H1 (cell line): ENCODE data around the gene SYNGR3. TPM values are rescaled to one million over a fixed set of nuclear protein-coding genes. Genes with fewer than 3 reads are reported as not detected.
A peak's percentile ranks its signal among the peaks of the same experiment; 100 is the strongest.

Source experiments
- CTCF ChIA-PET: fragments of 300-600 bp; sonication (Branson Sonifier 250); formaldehyde crosslinking; loops from one replicate; lab custom pipeline; 2021; ENCODE audit not compliant: partially characterized antibody; lab: Charles Lee
- POLR2A ChIA-PET: fragments of 300-600 bp; sonication (Branson Sonifier 250); formaldehyde crosslinking; loops from one replicate; lab custom pipeline; 2021; ENCODE audit warnings: inconsistent platforms; ENCODE audit not compliant: partially characterized antibody; lab: Charles Lee
- DNase-seq, 2 experiments: peaks; one replicate each; pipeline versions ENCODE4 v3.0.0 to v3.0.0-alpha.2; 2010 to 2022; ENCODE audit warnings: low spot score in 2 of 2, low read depth in 1 of 2, mixed read lengths in 1 of 2
- FAIRE-seq: peaks from 2 replicates; lab custom pipeline; 2011; peaks lifted over from hg19 to GRCh38; lab: Jason Lieb, UNC
- H2AFZ ChIP-seq: 2 replicates; pipeline ENCODE4 v1.8.1; 2012; ENCODE audit warnings: low read length, inconsistent platforms
- H2AK5ac ChIP-seq: 2 replicates; pipeline ENCODE4 v1.6.1; 2013; ENCODE audit warnings: low read depth, low read length
- H2BK120ac ChIP-seq: replicated peaks from 2 replicates; pipeline ENCODE3; 2013; ENCODE audit warnings: low read depth, low read length, inconsistent platforms
- H2BK12ac ChIP-seq: 2 replicates; pipeline ENCODE4 v1.6.1; 2013; ENCODE audit warnings: low read depth, low read length
- H2BK15ac ChIP-seq: 2 replicates; pipeline ENCODE4 v1.6.1; 2013; ENCODE audit warnings: low read length
- H2BK20ac ChIP-seq: 2 replicates; pipeline ENCODE4 v1.6.1; 2013; ENCODE audit warnings: low read length
- H2BK5ac ChIP-seq: 2 replicates; pipeline ENCODE4 v1.6.1; 2013; ENCODE audit warnings: low read depth, low read length
- H3K14ac ChIP-seq: 2 replicates; pipeline ENCODE4 v1.6.1; 2013; ENCODE audit warnings: inconsistent platforms; ENCODE audit not compliant: insufficient read length
- H3K18ac ChIP-seq: 2 replicates; pipeline ENCODE4 v1.6.1; 2013; ENCODE audit warnings: low read length; ENCODE audit errors: extremely low read depth
- H3K23ac ChIP-seq: 2 replicates; pipeline ENCODE4 v1.6.1; 2013; ENCODE audit warnings: inconsistent platforms; ENCODE audit not compliant: insufficient read length
- H3K23me2 ChIP-seq: 2 replicates; pipeline ENCODE4 v1.6.1; 2013; ENCODE audit warnings: low read depth, low read length
- H3K27ac ChIP-seq: 2 replicates; pipeline ENCODE4 v1.6.1; 2011; ENCODE audit warnings: low read depth, low read length, inconsistent platforms
- H3K27me3 ChIP-seq, 4 experiments: replicated peaks in 1 of 4; 1 replicate in 1 of 4; 2 replicates in 3 of 4; pipeline versions ENCODE4 v1.6.1 to v1.8.1; 2011 to 2013; ENCODE audit warnings: low read length in 3 of 4, mild to moderate bottlenecking in 3 of 4, inconsistent platforms in 2 of 4, mixed read lengths in 2 of 4, moderate library complexity in 1 of 4; ENCODE audit not compliant: control insufficient read depth in 3 of 4, insufficient read depth in 3 of 4; ENCODE audit errors: extremely low read depth in 1 of 4
- H3K36me3 ChIP-seq, 4 experiments: 2 replicates each; pipeline versions ENCODE4 v1.6.1 to v1.8.1; 2011 to 2013; ENCODE audit warnings: mild to moderate bottlenecking in 4 of 4, low read length in 3 of 4, moderate library complexity in 2 of 4, control low read depth in 1 of 4, inconsistent platforms in 1 of 4; ENCODE audit not compliant: insufficient read depth in 4 of 4, control insufficient read depth in 2 of 4
- H3K4ac ChIP-seq: replicated peaks from 2 replicates; pipeline ENCODE3; 2013; ENCODE audit warnings: low read length, low read depth, mixed read lengths, inconsistent platforms; ENCODE audit not compliant: insufficient read length
- H3K4me1 ChIP-seq, 4 experiments: replicated peaks in 1 of 4; 1 replicate in 1 of 4; 2 replicates in 3 of 4; pipeline versions ENCODE4 v1.6.1 to v1.8.1; 2011 to 2013; ENCODE audit warnings: low read length in 3 of 4, inconsistent platforms in 2 of 4, mixed read lengths in 1 of 4; ENCODE audit not compliant: insufficient read depth in 4 of 4, control insufficient read depth in 3 of 4
- H3K4me2 ChIP-seq, 2 experiments: 2 replicates each; pipeline versions ENCODE4 v1.6.1 to v1.8.1; 2011 to 2013; ENCODE audit warnings: low read depth in 2 of 2, low read length in 2 of 2, control low read depth in 1 of 2, inconsistent platforms in 1 of 2, mild to moderate bottlenecking in 1 of 2; ENCODE audit not compliant: insufficient read depth in 1 of 2
- H3K4me3 ChIP-seq, 4 experiments: fragments of 200-600, 300-600 bp in 1 of 4; sonication (generic), shearing (Covaris generic), sonication (Bioruptor Twin) in 1 of 4; 2 replicates each; pipeline versions ENCODE4 v1.5.1 to v1.8.1; 2011 to 2016; ENCODE audit warnings: low read length in 4 of 4, low read depth in 3 of 4, control low read depth in 2 of 4, inconsistent platforms in 2 of 4, mild to moderate bottlenecking in 2 of 4, mixed read lengths in 1 of 4, moderate library complexity in 1 of 4; ENCODE audit not compliant: insufficient read depth in 2 of 4; ENCODE audit errors: extremely low read depth in 1 of 4
- H3K56ac ChIP-seq: replicated peaks from 2 replicates; pipeline ENCODE3; 2013; ENCODE audit warnings: low read depth, mild to moderate bottlenecking, mixed read lengths, low read length, inconsistent platforms; ENCODE audit not compliant: insufficient read length
- H3K79me1 ChIP-seq: 2 replicates; pipeline ENCODE4 v1.6.1; 2013; ENCODE audit warnings: low read depth, low read length, control low read depth
- H3K79me2 ChIP-seq, 2 experiments: 2 replicates each; pipeline versions ENCODE4 v1.6.1 to v1.8.1; 2012 to 2013; ENCODE audit warnings: low read length in 2 of 2, mild to moderate bottlenecking in 2 of 2, inconsistent platforms in 1 of 2; ENCODE audit not compliant: insufficient read depth in 2 of 2, control insufficient read depth in 1 of 2
- H3K9ac ChIP-seq, 4 experiments: replicated peaks in 1 of 4; 1 replicate in 1 of 4; 2 replicates in 3 of 4; pipeline versions ENCODE4 v1.6.1 to v1.8.1; 2011 to 2013; ENCODE audit warnings: low read depth in 3 of 4, low read length in 3 of 4, control low read depth in 2 of 4, mild to moderate bottlenecking in 2 of 4, moderate library complexity in 2 of 4, inconsistent platforms in 1 of 4; ENCODE audit errors: extremely low read depth in 1 of 4
- H3K9me3 ChIP-seq, 2 experiments: 2 replicates each; pipeline versions ENCODE4 v1.6.1 to v1.8.1; 2012 to 2013; ENCODE audit warnings: mild to moderate bottlenecking in 2 of 2, moderate library complexity in 2 of 2, control low read depth in 1 of 2, inconsistent platforms in 1 of 2, low read depth in 1 of 2, low read length in 1 of 2, mixed read lengths in 1 of 2; ENCODE audit not compliant: insufficient read depth in 2 of 2
- H4K20me1 ChIP-seq, 2 experiments: replicated peaks in 1 of 2; 2 replicates each; pipeline versions ENCODE3 to v1.8.1; 2011 to 2013; ENCODE audit warnings: inconsistent platforms in 2 of 2, low read length in 2 of 2, mild to moderate bottlenecking in 1 of 2; ENCODE audit not compliant: insufficient read depth in 2 of 2, control insufficient read depth in 1 of 2
- H4K5ac ChIP-seq: 2 replicates; pipeline ENCODE4 v1.6.1; 2013; ENCODE audit warnings: low read length, low read depth, mixed read lengths, inconsistent platforms; ENCODE audit not compliant: insufficient read length
- H4K8ac ChIP-seq: 2 replicates; pipeline ENCODE4 v1.8.0; 2013; ENCODE audit warnings: mild to moderate bottlenecking, moderate library complexity, low read length, inconsistent platforms; ENCODE audit not compliant: insufficient read depth; ENCODE audit errors: extremely low read depth
- H4K91ac ChIP-seq: replicated peaks from 2 replicates; pipeline ENCODE3; 2013; ENCODE audit warnings: low read length, mixed read lengths, inconsistent platforms; ENCODE audit not compliant: insufficient read length
- CBX8 ChIP-seq: fragments of 300-800, 300-1000 bp; sonication (generic); IDR thresholded peaks from 2 replicates; pipeline ENCODE4 v1.7.1; 2016; ENCODE audit warnings: low read depth, low read length, borderline replicate concordance
- FOSL1 ChIP-seq: IDR thresholded peaks from 2 replicates; pipeline ENCODE4 v1.6.1; 2011; ENCODE audit warnings: mild to moderate bottlenecking, low read depth, low read length, moderate library complexity; ENCODE audit not compliant: insufficient read depth
- GABPA ChIP-seq: IDR thresholded peaks from 2 replicates; pipeline ENCODE4 v1.6.1; 2011; ENCODE audit warnings: mild to moderate bottlenecking, low read length, moderate library complexity, borderline replicate concordance; ENCODE audit not compliant: insufficient read depth
- HDAC6 ChIP-seq: IDR thresholded peaks from one replicate; pipeline ENCODE4 v1.7.1; 2012; ENCODE audit warnings: low read depth, mild to moderate bottlenecking, inconsistent platforms, low read length, moderate library complexity
- SIX5 ChIP-seq: IDR thresholded peaks from 2 replicates; pipeline ENCODE4 v1.6.1; 2011; ENCODE audit warnings: mild to moderate bottlenecking, low read depth, low read length
- SP4 ChIP-seq: IDR thresholded peaks from 2 replicates; pipeline ENCODE4 v1.6.1; 2012; ENCODE audit warnings: low read length, inconsistent platforms
- WGBS, 2 experiments: shearing (Covaris generic) in 1 of 2; methylation state at CpG; one replicate each; pipeline versions ENCODE4 v1.1.6 to v1.1.7; 2013 to 2015; ENCODE audit warnings: low lambda C conversion rate in 2 of 2, mixed read lengths in 2 of 2, inconsistent platforms in 1 of 2, low coverage in 1 of 2, missing lambda C conversion rate in 1 of 2; ENCODE audit not compliant: insufficient replicate concordance in 2 of 2, insufficient coverage in 1 of 2, insufficient read length in 1 of 2; ENCODE audit errors: extremely low coverage in 1 of 2, missing lambda C conversion rate in 1 of 2; 5-methylcytosine and 5-hydroxymethylcytosine counted together
- polyA plus RNA-seq, 7 experiments: library from polyadenylated mRNA; depleted of rRNA in 3 of 7; stranded (reverse) in 5 of 7; unstranded in 2 of 7; fragments of >200 nt in 5 of 7; fragments of 200-250 nt in 2 of 7; gene quantifications; 1 replicate in 5 of 7; 2 replicates in 1 of 7; 4 replicates in 1 of 7; pipeline versions ENCODE4 v1.2.1 to v1.2.3, GENCODE V29; 2011 to 2013; ENCODE audit warnings: missing spikeins in 2 of 7, mixed read lengths in 2 of 7
- total RNA-seq: library from RNA; stranded (reverse); fragmentation: NEBNext Ultra II Directional; extraction: Animal tissue kit (Norgen Biotek cat#: 25700); gene quantifications from 2 replicates; pipeline ENCODE4 v1.2.1, GENCODE V29; 2021

Gene SYNGR3
- total and polyA plus RNA-seq, 2 of the 8 experiments (the other 6 are each of a cell fraction or from before 2014, with no cell fraction given) = 36.2 to 49.9 TPM

DNA sequence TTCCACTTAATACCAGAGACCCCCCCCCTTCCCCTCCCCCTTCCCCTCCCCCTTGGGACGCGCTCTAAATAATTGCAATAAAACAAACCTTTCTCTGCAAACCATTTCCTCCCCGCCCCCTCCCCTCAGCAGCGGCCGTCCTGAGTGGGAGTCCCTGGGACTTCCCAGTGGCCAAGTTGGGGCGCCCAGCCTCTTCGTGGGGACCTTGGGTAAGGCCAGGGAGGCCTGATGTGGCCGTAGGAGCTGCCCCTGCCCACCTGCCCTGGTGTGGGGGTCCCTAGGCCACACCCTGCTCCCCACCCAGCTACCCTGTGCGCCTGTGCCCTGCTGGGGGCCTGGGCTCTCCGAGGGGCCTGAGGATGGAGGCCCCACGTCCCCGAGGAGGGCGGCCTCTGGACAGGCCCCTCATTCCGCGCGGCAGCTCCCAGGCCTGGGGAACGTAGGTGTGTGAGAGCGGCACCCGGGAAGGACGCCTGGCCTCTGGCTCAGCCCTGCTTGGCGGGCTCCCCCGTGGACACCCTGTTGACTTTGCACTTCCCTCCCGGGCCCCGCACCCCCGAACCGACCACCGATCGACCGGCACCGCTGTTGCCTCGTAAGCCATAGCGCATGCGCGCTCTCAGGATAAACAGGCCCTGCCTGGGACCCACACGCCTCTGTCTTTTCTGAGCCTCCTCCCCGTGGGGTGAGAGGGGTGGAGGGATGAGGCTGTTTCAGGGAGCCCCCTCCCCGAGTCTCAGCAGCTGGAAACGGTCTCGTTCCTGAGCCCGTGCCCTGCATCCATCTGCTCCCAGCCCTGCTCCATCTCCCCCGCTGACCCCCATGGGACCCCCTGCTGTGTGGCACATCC lies 48.8 kb downstream of the SYNGR3 start:
- Histone ChIP-seq H3K14ac (no peak overlapping the region), H3K27me3 (no peaks in the 10 kb centered on the region), H2BK20ac (no peak overlapping the region), H3K18ac (no peak overlapping the region), H3K4me2 (no peak overlapping the region), H3K4ac (no peak overlapping the region), H2BK120ac (no peak overlapping the region), H3K79me2 (no peaks in the 10 kb centered on the region), H3K56ac (no peak overlapping the region), H2BK5ac (no peak overlapping the region), H2BK15ac (no peak overlapping the region), H3K27ac (no peak overlapping the region), H4K20me1 (peaks cover 0 to 5% of the 10 kb centered on the region in 2 experiments), H2AK5ac (no peak overlapping the region), H2BK12ac (no peak overlapping the region), H3K9me3 (no peaks in the 10 kb centered on the region), H3K23ac (no peak overlapping the region), H3K4me3 (no peak overlapping the region), H4K8ac (peak overlapping the region; percentile 79), H3K4me1 (peaks cover 0 to 4% (median 0%) of the 10 kb centered on the region in 4 experiments; a peak in 3 of 7 replicates), H3K79me1 (no peaks in the 10 kb centered on the region), H3K9ac (0 out of 7 replicates have a peak overlapping the region, but pooled peaks of 1 of the 4 experiments have one; percentile 30), H4K91ac (no peak overlapping the region), H2AFZ (no peak overlapping the region), H3K23me2 (no peaks in the 10 kb centered on the region), H3K36me3 (no peaks in the 10 kb centered on the region), H4K5ac (no peak overlapping the region)
- WGBS, 2 experiments = 86% methylated on average over 23 of the region's 41 CpGs; no CpG with 5 or more reads in 1 of the 2 experiments
- DNase-seq (no peak), FAIRE-seq (no peak)
- ChIA-PET CTCF (interaction anchor here (0.6 to 3.0 kb wide), 6 partner anchors 9 to 107 kb away, joined by 3 to 14 read pairs (median 3); partner anchors contain the start of genes NTHL1 and TSC2), POLR2A (interaction anchor here (1.2 to 3.1 kb wide), 5 partner anchors 9 to 116 kb away, joined by 3 to 14 read pairs (median 5); partner anchors contain the start of genes NTHL1, TRAF7 and TSC2)
- TF ChIP-seq SIX5 (no peak), CBX8 (no peak), SP4 (no peak), GABPA (no peak), FOSL1 (no peak), HDAC6 (no peak)
